Stimulated activated CD8-positive, alpha-beta memory T cell treated with anti-CD3 and anti-CD28 coated beads, Interleukin-4, amount 100 ng/mL, for 48 hours (primary cell): ENCODE data around the gene PROK2.

Experiments used
- DNase-seq: peaks from one replicate; pipeline ENCODE4 v3.0.0-alpha.2; 2020

Gene PROK2

DNA sequence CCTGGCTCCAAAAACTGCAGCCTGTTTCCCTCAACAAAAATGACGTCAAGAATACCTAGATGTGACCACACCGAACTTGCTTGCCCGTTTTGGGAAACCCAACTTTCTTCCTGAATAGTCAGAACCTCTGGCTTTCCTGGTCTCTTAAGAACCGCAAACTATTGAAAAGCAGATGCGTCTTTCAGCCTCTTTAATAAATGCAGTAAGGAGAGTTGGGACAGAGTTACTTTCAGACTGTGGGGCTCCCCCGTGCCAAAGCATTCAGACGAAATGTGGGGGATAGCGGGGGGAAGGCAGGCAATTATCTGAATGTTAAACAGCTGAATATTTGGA, 1.2 kb upstream of the PROK2 start:
- no peak for DNase-seq

GRCh38 chr3:71785532-71786216, 726 bp upstream of the PROK2 start:
- DNase-seq, result no peak

GRCh38 chr3:71784201-71784913, 591 bp downstream of the PROK2 start:
- peak; percentile 27 for DNase-seq

DNA sequence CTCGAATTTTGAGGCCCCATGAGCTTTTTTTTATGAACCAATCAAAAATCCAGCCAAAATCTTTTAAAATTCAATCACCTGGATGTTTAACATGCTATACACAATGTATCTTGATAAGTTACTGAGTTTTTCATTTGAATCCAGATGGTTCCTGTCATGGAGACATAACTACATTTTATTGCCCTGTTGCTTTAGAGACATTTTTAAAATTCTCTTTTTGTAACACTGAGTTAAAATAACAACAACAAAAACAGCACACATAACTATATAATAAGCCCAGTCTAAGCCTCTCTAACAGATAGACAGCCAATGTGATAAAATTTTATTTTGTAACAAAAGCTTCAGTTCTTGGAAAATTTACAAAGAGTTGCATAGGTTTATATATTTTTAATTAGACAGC, 1.8 kb downstream of the PROK2 start:
- no peak for DNase-seq

- DNase-seq, result no peak
These were observed 4.5 kb downstream of the PROK2 start for GRCh38 chr3:71780430-71780829.

- DNase-seq, result no peak
These were observed 5.1 kb downstream of the PROK2 start for GRCh38 chr3:71779674-71780377.

GRCh38 chr3:71778353-71778752, 6.6 kb downstream of the PROK2 start:
- DNase-seq, result no peak

- DNase-seq, result no peak
These were observed 8.4 kb downstream of the PROK2 start for GRCh38 chr3:71776538-71776937.

- no peak for DNase-seq
These were observed 13.1 kb downstream of the PROK2 start for GRCh38 chr3:71771884-71772283.

DNA sequence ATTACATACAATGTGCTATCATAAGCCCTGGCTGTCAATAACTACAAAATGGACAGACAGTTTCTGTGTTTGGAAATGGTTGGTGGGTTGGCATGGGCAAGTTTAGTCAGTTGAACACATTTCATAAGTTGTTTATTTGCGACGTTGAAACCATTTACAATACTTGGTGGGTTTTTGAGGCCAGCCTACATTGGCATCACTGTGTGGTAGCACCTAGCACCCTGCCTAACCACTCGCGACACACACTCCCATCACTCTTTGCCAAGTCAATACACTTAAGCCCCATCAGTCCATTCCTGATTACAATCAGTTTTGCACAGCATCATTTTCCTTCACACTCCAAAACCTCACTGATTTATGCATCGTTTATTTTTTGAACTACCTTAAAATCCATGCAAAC, 13.8 kb downstream of the PROK2 start:
- DNase-seq, result no peak

GRCh38 chr3:71763426-71763825, 21.5 kb downstream of the PROK2 start:
- no peak for DNase-seq

- no peak for DNase-seq
These were observed 24.8 kb downstream of the PROK2 start for GRCh38 chr3:71760140-71760539.

DNA sequence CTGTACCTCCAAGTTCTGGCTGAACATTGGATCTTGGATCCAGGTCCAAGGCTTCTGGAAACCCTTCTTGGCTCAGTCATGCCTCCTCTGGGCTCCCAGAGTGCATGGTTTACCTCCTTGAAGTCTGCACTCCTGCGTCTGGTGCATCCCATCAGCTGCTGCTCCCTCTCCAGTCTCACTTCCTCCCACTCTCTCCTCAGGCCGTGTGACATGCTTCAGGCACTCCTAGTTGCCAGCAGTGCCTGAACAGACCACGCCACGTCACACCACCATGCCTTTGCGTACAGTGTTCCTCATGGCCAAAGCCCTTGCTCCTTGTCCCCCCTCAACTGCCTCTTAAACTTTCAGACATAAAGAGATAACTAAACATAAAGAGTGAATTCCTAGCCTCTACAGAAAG, 25.5 kb downstream of the PROK2 start:
- DNase-seq, result no peak

- DNase-seq, result no peak
These were observed 26.9 kb downstream of the PROK2 start for GRCh38 chr3:71758091-71758490.

- DNase-seq, result no peak
These were observed 30.2 kb downstream of the PROK2 start for GRCh38 chr3:71754610-71755253.

DNA sequence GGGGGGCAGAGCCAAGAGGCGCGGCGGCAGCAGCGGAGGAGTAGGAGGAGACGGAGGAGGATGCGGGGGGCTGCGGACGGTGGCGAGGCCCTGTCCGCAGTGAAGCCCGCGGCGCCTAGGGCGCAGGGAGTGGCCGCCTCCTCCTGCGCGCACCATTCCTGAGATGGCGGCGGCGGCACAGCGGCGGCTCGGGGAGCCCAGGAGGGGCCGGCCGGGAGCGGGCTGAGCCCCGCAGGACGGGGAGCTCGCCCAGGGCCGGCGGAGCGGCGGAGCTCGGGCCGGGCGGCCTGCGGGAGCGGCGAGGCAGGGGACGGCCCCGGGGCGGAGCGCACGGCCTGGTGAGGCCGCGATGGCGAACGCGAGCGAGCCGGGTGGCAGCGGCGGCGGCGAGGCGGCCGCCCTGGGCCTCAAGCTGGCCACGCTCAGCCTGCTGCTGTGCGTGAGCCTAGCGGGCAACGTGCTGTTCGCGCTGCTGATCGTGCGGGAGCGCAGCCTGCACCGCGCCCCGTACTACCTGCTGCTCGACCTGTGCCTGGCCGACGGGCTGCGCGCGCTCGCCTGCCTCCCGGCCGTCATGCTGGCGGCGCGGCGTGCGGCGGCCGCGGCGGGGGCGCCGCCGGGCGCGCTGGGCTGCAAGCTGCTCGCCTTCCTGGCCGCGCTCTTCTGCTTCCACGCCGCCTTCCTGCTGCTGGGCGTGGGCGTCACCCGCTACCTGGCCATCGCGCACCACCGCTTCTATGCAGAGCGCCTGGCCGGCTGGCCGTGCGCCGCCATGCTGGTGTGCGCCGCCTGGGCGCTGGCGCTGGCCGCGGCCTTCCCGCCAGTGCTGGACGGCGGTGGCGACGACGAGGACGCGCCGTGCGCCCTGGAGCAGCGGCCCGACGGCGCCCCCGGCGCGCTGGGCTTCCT, 31.0 kb downstream of the PROK2 start, which contains the start of gene GPR27:
GPR27 (plus strand) TSS at position 155 of the 909 bp plus-strand sequence; CDS start at position 350, 195 bp downstream.
- DNase-seq, result no peak

GRCh38 chr3:71752831-71753700, 31.9 kb downstream of the PROK2 start:
- DNase-seq, result no peak

DNA sequence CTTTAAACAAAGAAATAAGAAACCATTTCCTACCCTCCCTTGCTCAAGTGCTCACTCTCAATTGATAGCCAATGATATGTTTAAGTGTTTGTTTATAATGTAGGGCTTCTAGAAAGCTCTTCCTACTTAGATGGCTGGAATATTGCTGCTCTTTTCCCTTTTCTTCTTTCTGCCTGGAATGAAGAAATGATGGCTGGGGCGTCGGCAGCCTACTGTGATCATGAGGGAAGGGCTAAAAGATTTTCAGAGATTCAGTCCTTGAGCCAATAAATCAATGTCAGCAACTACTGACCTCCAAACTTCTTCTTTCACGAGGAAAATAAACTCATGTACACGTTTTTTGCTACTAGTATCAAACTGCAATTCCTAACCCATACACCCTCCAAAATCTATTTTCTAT, 33.3 kb downstream of the PROK2 start:
- DNase-seq, result no peak

DNA sequence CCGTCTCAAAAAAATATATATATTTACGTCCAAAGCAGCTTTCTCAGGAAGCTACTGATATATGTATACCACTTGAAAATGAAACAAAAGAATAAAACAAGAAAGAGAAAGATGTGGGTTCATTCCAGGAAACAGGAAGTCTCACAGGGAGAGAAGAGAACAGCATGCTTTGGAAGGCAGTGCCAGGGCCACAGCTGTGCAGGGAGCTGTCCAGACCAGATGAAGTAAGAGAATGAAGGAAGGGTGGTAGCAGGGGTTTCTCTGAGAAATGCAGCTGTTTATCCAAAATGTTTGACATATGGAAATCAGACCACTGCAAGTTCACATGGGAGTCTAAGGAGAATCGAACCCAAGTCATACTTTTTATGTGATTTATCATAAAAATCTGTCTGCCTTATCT, 40.2 kb downstream of the PROK2 start:
- no peak for DNase-seq

- DNase-seq, result no peak
These were observed 42.3 kb downstream of the PROK2 start for GRCh38 chr3:71742621-71743020.

GRCh38 chr3:71734881-71735280, 50.1 kb downstream of the PROK2 start:
- DNase-seq, result no peak
